ENCODE results near the gene COL13A1.

DNA sequence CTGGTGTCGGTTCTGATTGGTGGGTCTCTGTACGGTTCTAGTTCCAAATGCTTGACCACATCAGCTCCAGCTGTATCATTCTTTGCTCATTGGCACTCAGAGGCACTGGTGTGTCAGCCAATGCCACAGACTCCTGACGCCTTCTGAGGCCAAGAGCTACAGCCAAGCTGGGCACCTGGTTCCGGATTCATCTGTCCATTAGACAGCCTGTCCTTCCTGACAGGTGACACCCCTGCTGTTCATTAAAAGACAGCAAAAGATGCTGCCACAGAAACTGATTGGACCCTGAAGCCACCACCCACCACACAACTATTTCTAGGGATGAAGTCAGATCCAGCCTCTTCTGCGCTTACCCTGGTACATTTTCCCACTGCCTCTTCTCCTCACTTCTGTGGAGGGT lies 35.6 kb downstream of the COL13A1 start:
- no peak for TF ChIP-seq YY1 (IDR thresholded peaks at IDR 0.05; ENCODE audit: low read depth)
- no peak for TF ChIP-seq EP300 (IDR thresholded peaks at IDR 0.05; ENCODE audit: borderline replicate concordance in 1 of 2, low read depth in 1 of 2, low read length in 1 of 2)
- no peak for TF ChIP-seq RCOR1 (IDR thresholded peaks at IDR 0.05; ENCODE audit: low read length)
- no peak for TF ChIP-seq MEF2A (IDR thresholded peaks at IDR 0.05; ENCODE audit: borderline replicate concordance, low read depth)
- TF ChIP-seq, protein P1, sequence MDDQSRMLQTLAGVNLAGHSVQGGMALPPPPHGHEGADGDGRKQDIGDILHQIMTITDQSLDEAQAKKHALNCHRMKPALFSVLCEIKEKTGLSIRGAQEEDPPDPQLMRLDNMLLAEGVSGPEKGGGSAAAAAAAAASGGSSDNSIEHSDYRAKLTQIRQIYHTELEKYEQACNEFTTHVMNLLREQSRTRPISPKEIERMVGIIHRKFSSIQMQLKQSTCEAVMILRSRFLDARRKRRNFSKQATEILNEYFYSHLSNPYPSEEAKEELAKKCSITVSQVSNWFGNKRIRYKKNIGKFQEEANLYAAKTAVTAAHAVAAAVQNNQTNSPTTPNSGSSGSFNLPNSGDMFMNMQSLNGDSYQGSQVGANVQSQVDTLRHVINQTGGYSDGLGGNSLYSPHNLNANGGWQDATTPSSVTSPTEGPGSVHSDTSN (IDR thresholded peaks at IDR 0.05) = no peak
- TF ChIP-seq, protein P2, sequence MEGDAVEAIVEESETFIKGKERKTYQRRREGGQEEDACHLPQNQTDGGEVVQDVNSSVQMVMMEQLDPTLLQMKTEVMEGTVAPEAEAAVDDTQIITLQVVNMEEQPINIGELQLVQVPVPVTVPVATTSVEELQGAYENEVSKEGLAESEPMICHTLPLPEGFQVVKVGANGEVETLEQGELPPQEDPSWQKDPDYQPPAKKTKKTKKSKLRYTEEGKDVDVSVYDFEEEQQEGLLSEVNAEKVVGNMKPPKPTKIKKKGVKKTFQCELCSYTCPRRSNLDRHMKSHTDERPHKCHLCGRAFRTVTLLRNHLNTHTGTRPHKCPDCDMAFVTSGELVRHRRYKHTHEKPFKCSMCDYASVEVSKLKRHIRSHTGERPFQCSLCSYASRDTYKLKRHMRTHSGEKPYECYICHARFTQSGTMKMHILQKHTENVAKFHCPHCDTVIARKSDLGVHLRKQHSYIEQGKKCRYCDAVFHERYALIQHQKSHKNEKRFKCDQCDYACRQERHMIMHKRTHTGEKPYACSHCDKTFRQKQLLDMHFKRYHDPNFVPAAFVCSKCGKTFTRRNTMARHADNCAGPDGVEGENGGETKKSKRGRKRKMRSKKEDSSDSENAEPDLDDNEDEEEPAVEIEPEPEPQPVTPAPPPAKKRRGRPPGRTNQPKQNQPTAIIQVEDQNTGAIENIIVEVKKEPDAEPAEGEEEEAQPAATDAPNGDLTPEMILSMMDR (IDR thresholded peaks at IDR 0.05) = no peak
- TF ChIP-seq TAF1 (IDR thresholded peaks at IDR 0.05; ENCODE audit: borderline replicate concordance, low read depth, low read length) = no peak
- TF ChIP-seq SMC3 (IDR thresholded peaks at IDR 0.05; ENCODE audit: low read depth, low read length) = no peak
- TF ChIP-seq, protein P3, sequence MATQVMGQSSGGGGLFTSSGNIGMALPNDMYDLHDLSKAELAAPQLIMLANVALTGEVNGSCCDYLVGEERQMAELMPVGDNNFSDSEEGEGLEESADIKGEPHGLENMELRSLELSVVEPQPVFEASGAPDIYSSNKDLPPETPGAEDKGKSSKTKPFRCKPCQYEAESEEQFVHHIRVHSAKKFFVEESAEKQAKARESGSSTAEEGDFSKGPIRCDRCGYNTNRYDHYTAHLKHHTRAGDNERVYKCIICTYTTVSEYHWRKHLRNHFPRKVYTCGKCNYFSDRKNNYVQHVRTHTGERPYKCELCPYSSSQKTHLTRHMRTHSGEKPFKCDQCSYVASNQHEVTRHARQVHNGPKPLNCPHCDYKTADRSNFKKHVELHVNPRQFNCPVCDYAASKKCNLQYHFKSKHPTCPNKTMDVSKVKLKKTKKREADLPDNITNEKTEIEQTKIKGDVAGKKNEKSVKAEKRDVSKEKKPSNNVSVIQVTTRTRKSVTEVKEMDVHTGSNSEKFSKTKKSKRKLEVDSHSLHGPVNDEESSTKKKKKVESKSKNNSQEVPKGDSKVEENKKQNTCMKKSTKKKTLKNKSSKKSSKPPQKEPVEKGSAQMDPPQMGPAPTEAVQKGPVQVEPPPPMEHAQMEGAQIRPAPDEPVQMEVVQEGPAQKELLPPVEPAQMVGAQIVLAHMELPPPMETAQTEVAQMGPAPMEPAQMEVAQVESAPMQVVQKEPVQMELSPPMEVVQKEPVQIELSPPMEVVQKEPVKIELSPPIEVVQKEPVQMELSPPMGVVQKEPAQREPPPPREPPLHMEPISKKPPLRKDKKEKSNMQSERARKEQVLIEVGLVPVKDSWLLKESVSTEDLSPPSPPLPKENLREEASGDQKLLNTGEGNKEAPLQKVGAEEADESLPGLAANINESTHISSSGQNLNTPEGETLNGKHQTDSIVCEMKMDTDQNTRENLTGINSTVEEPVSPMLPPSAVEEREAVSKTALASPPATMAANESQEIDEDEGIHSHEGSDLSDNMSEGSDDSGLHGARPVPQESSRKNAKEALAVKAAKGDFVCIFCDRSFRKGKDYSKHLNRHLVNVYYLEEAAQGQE (IDR thresholded peaks at IDR 0.05; ENCODE audit: low read depth, low read length) = no peak
- no peak for TF ChIP-seq GABPA (IDR thresholded peaks at IDR 0.05; ENCODE audit: low read depth)
- TF ChIP-seq EZH2phosphoT487 (IDR thresholded peaks at IDR 0.05; ENCODE audit: borderline replicate concordance, low read depth) = no peak
- TF ChIP-seq SIN3A (IDR thresholded peaks at IDR 0.05; ENCODE audit: borderline replicate concordance, low read depth, low read length) = no peak
- TF ChIP-seq JUND (IDR thresholded peaks at IDR 0.05) = no peak

All from SK-N-SH (cell line).